Superior temporal gyrus (tissue), 1 donor: ENCODE data around the gene SUSD2.
"Not testable (repeated sequence)": the region's sequence is repeated elsewhere in the genome, so short reads cannot be mapped to it uniquely, and the experiment has no call there.

Source experiments
- DNase-seq: peaks from one replicate; pipeline ENCODE4 v3.0.0-alpha.2; 2016; ENCODE audit errors: extremely low spot score

The SUSD2 gene

GRCh38 chr22:24181088-24181995 lies at the start of gene SUSD2:
TSS of gene SUSD2 (plus strand) at chr22:24181487. CDS start at chr22:24181520, 33 bp downstream.
- DNase-seq = no peak

GRCh38 chr22:24133187-24133965 lies 47.9 kb upstream of the SUSD2 start:
- DNase-seq = no peak

- peak; percentile 67 for DNase-seq
Measured at GRCh38 chr22:24134090-24134846, 47.0 kb upstream of the SUSD2 start.

- not testable (repeated sequence) for DNase-seq
Measured at GRCh38 chr22:24136533-24136932, 44.8 kb upstream of the SUSD2 start.

GRCh38 chr22:24137595-24137994 lies 43.7 kb upstream of the SUSD2 start:
- peak; percentile 33 for DNase-seq

- no peak for DNase-seq
Measured at GRCh38 chr22:24138649-24139420, 42.5 kb upstream of the SUSD2 start.

- peak; percentile 66 for DNase-seq
Measured at GRCh38 chr22:24140357-24140756, 40.9 kb upstream of the SUSD2 start.

GRCh38 chr22:24141586-24141985 lies 39.7 kb upstream of the SUSD2 start:
- DNase-seq = no peak

GRCh38 chr22:24142241-24142640 lies 39.0 kb upstream of the SUSD2 start:
- DNase-seq = no peak

- no peak for DNase-seq
Measured at GRCh38 chr22:24142831-24143230, 38.5 kb upstream of the SUSD2 start.

GRCh38 chr22:24144056-24144777 lies 37.1 kb upstream of the SUSD2 start:
- no peak for DNase-seq

- no peak for DNase-seq
Measured at GRCh38 chr22:24144778-24145085, 36.6 kb upstream of the SUSD2 start.

GRCh38 chr22:24145446-24146193 lies 35.7 kb upstream of the SUSD2 start:
- DNase-seq = no peak

- DNase-seq = peak; percentile 55
Measured at GRCh38 chr22:24146194-24146616, 35.1 kb upstream of the SUSD2 start.

- DNase-seq = peak; percentile 29
Measured at GRCh38 chr22:24146791-24147353, 34.4 kb upstream of the SUSD2 start.

- DNase-seq = no peak
Measured at GRCh38 chr22:24147666-24148065, 33.6 kb upstream of the SUSD2 start.

- DNase-seq = no peak
Measured at GRCh38 chr22:24148266-24149197, 32.8 kb upstream of the SUSD2 start.

GRCh38 chr22:24149198-24149590 lies 32.1 kb upstream of the SUSD2 start:
- DNase-seq = no peak
